Natural killer cell treated with Interleukin-12 subunit alpha and Interleukin-12 subunit beta and Interleukin-15 and Interleukin-18, amount 100 ng/mL, for 72 hours (primary cell): ENCODE data around the gene OR4M1. TPM values are rescaled to one million over a fixed set of nuclear protein-coding genes. Genes with fewer than 3 reads are reported as not detected.

Source experiments
- total RNA-seq, 2 donors: library from RNA; stranded (reverse); gene quantifications; one replicate each; pipeline ENCODE4 v1.2.3, GENCODE V29; 2022

Gene OR4M1
- total RNA-seq, 2 donors from 2014 or later: not detected

Other genes starting within 250 kb of the OR4M1 start
- not detected for gene OR11H2, start 59.6 kb upstream of the OR4M1 start, total RNA-seq
- not detected for gene OR4Q3, start 29.9 kb upstream of the OR4M1 start, total RNA-seq
- gene OR4N2, start 30.3 kb downstream of the OR4M1 start, total RNA-seq: not detected
- gene OR4K2, start 101.6 kb downstream of the OR4M1 start, total RNA-seq: not detected
- gene OR4K5, start 147.1 kb downstream of the OR4M1 start, total RNA-seq: not detected
- gene OR4K1, start 157.4 kb downstream of the OR4M1 start, total RNA-seq: not detected
- gene OR4K15, start 202.1 kb downstream of the OR4M1 start, total RNA-seq: not detected
- gene OR4Q2, start 228.7 kb downstream of the OR4M1 start, total RNA-seq: not detected
- not detected for gene OR4K14, start 245.8 kb downstream of the OR4M1 start, total RNA-seq